AG10803 (cell line): Measurements from ENCODE around the gene SNX13.
A peak's percentile ranks its signal among the peaks of the same experiment; 100 is the strongest.

Experiments used
- DNase-seq: peaks from one replicate; pipeline ENCODE4 v3.0.0; 2010; ENCODE audit warnings: low read depth
- H3K4me3 ChIP-seq: 2 replicates; pipeline ENCODE4 v1.5.1; 2011; ENCODE audit warnings: mild to moderate bottlenecking, low read length, control low read depth
- TF ChIP-seq, protein P1 (sequence below): conservative IDR thresholded peaks from 2 replicates; pipeline ENCODE4 v1.5.1; 2011; ENCODE audit warnings: mild to moderate bottlenecking, low read length, control low read depth, inconsistent platforms

The SNX13 gene

DNA sequence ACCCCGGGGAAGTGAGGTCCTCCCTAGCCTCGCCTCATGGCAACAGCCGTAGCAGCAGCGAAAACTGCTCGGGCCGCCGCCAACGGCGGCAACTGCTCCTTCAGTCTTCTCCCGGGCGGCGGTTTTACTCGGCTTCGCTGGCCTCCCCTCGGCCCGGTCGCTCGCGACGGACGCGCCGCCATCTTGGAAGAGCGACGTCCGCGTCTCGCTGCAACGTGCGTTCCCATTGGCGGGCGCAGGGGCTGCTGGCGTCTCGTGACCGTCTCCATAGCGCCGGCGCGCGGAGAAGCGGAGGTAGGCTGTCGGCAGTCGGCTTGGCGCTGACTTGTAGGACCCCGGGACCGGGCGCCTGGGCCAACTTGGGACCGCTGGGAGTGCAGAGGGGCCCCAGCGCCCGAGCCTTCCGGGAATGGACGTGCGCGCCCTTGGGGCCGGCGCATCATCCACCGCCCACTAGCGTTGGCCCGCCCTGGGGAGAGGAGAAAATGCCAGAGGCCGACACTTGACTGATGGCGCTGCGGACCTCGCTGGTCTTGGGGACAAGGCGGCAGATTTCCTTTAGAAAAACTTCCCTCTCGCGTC lies at the start of gene SNX13:
SNX13 (minus strand) TSS at position 193 of the 582 bp plus-strand sequence. CDS start 199 bp downstream, outside the sequence.
- H3K4me3 ChIP-seq = peak within 1 kb of the TSS; percentile 91
- TF ChIP-seq, protein P1, sequence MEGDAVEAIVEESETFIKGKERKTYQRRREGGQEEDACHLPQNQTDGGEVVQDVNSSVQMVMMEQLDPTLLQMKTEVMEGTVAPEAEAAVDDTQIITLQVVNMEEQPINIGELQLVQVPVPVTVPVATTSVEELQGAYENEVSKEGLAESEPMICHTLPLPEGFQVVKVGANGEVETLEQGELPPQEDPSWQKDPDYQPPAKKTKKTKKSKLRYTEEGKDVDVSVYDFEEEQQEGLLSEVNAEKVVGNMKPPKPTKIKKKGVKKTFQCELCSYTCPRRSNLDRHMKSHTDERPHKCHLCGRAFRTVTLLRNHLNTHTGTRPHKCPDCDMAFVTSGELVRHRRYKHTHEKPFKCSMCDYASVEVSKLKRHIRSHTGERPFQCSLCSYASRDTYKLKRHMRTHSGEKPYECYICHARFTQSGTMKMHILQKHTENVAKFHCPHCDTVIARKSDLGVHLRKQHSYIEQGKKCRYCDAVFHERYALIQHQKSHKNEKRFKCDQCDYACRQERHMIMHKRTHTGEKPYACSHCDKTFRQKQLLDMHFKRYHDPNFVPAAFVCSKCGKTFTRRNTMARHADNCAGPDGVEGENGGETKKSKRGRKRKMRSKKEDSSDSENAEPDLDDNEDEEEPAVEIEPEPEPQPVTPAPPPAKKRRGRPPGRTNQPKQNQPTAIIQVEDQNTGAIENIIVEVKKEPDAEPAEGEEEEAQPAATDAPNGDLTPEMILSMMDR = peak; percentile 34
- peak; percentile 90 for DNase-seq

- DNase-seq = peak; percentile 11
- TF ChIP-seq, protein P1 = no peak
These were observed 49.3 kb upstream of the SNX13 start for GRCh38 chr7:17989546-17989945.

GRCh38 chr7:17988858-17989257 lies 48.6 kb upstream of the SNX13 start:
- no peak for DNase-seq
- no peak overlapping the region for H3K4me3 ChIP-seq
- TF ChIP-seq, protein P1 = no peak

More at GRCh38 chr7:17989546-17989945, 49.3 kb upstream of the SNX13 start:
- H3K4me3 ChIP-seq = no peak overlapping the region

DNA sequence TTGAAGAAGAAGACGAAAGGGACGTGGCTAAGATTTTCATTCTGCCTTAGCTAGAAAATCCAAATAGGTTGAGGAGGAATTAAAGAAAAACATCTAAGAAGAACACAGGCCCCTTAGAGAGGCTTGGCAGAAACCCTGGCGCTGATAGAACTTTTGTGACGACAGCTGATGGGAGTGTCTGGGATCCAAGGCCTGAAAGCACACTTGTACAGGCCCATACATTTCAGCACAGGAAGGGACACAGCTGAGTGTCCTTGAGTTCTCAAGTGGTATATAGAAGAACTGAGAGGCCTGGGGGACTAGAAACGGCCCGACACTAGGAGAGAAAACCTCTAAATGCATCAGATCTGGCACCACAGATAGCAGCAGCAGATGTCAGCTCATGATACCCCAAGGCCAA lies 47.8 kb upstream of the SNX13 start:
- H3K4me3 ChIP-seq = no peak overlapping the region
- DNase-seq = no peak
- TF ChIP-seq, protein P1 = no peak

GRCh38 chr7:17986851-17987250 lies 46.6 kb upstream of the SNX13 start:
- H3K4me3 ChIP-seq = no peak overlapping the region
- TF ChIP-seq, protein P1 = no peak
- peak; percentile 87 for DNase-seq

DNA sequence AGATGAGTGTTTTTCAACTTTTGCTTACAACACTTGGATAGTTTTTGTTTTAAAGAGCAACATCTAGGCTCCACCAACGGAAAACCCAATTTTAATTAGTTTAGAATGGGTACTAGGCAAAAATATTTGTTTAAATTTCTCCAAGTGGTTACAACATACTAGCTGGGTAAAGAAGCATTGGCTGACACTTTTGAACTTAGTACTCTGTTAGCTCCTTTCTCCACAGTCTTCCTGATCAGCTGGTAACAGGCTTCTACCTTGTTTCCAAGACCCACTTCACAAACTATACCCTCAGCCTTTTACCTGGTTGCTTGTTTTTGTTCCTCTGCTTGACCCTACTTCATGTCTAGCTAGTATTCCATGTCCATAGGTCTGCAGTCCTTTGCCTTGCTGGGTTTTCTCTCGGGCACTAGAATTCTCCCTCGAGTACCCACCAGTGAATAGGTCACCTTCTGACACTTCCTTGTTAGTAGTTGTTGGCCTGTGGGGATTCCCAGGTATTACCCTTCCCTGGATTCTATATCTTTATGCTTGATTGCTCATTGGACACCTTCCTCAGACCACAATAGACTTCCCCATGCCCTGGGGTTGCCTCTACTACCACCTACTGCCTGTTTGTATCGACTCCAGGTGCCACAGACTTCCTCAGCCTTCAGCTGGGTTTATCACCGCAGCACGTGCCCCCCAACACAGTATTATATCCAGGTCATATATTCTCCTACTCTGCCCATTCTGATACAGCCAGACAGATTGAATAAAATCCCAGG lies 45.4 kb upstream of the SNX13 start:
- no peak overlapping the region for H3K4me3 ChIP-seq
- TF ChIP-seq, protein P1 = no peak
- no peak for DNase-seq

DNA sequence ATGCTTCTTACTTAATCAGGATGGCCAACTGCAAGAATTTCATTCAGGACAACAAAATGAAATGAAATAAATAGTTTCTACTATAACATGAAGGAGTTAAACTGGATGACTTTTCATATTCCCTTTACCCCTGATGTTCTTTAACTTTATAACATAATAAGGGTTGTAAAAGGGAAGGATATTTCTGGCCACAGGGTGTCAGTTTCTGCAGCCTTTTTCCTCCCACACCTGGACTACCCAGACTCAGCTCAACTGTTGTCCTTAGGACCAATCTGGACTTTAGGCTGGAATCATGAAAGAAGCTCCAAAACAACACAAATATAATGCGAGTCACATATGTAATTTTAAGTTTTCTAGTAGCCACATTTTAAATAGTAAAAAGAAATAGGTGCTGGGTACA lies 44.0 kb upstream of the SNX13 start:
- TF ChIP-seq, protein P1 = no peak
- no peak for DNase-seq
- no peak overlapping the region for H3K4me3 ChIP-seq
